Measurements from ENCODE around the gene POLR2B.

POLR2B gene

DNA sequence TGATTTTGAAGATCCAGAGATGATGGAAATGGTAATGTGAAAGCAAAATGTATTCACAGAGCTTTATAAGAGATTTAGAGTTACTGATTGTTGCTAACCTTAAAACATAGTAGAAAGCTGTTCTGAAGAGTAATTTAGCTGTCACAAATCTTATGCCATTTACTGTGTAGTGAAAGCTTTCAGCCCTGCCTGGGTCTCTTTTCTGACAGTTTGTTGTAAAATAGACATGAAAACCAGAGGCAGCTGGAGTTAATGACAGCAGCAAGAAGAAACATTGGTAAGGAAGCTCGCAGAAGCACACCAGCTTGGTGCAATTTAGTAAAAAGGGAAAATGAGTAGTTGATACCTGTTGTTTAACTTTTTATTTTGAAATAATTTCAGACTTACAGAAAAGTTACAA, 21.1 kb downstream of the POLR2B start:
- no peak overlapping the region for H3K4me3 ChIP-seq (ENCODE audit: insufficient read depth, low read length, poor library complexity, severe bottlenecking)
- no peak overlapping the region for H2AFZ ChIP-seq (ENCODE audit: low read depth, low read length, severe bottlenecking)
- no peaks in the 10 kb centered on the region for H3F3A ChIP-seq (ENCODE audit: insufficient read depth)
- H3K9me3 ChIP-seq (ENCODE audit: insufficient read depth, low read length) = no peaks in the 10 kb centered on the region
- H3K79me2 ChIP-seq (ENCODE audit: insufficient read depth, low read length) = no peaks in the 10 kb centered on the region
- no peaks in the 10 kb centered on the region; the same call in 1 of the 2 replicates for H3K36me3 ChIP-seq (ENCODE audit: low read length)
- no peaks in the 10 kb centered on the region for H3K9me2 ChIP-seq (replicated peaks; ENCODE audit: insufficient read depth, low read length)
- no peak overlapping the region for H3K4me2 ChIP-seq (ENCODE audit: low read depth, low read length, poor library complexity, severe bottlenecking)
- no peak overlapping the region for H3K27ac ChIP-seq (ENCODE audit: low read depth, low read length)
- no peak overlapping the region for H3K9ac ChIP-seq (ENCODE audit: low read length)
- H4K20me1 ChIP-seq (ENCODE audit: low read depth, low read length) = no peaks in the 10 kb centered on the region
- TF ChIP-seq, protein P1, sequence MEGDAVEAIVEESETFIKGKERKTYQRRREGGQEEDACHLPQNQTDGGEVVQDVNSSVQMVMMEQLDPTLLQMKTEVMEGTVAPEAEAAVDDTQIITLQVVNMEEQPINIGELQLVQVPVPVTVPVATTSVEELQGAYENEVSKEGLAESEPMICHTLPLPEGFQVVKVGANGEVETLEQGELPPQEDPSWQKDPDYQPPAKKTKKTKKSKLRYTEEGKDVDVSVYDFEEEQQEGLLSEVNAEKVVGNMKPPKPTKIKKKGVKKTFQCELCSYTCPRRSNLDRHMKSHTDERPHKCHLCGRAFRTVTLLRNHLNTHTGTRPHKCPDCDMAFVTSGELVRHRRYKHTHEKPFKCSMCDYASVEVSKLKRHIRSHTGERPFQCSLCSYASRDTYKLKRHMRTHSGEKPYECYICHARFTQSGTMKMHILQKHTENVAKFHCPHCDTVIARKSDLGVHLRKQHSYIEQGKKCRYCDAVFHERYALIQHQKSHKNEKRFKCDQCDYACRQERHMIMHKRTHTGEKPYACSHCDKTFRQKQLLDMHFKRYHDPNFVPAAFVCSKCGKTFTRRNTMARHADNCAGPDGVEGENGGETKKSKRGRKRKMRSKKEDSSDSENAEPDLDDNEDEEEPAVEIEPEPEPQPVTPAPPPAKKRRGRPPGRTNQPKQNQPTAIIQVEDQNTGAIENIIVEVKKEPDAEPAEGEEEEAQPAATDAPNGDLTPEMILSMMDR (IDR thresholded peaks at IDR 0.05; ENCODE audit: insufficient read depth, low read length, poor library complexity, severe bottlenecking) = no peak
- TF ChIP-seq EZH2phosphoT487 (conservative IDR thresholded peaks at IDR 0.05; ENCODE audit: low read length) = no peak
- no peaks in the 10 kb centered on the region for H3K27me3 ChIP-seq (ENCODE audit: low read length)

DNA sequence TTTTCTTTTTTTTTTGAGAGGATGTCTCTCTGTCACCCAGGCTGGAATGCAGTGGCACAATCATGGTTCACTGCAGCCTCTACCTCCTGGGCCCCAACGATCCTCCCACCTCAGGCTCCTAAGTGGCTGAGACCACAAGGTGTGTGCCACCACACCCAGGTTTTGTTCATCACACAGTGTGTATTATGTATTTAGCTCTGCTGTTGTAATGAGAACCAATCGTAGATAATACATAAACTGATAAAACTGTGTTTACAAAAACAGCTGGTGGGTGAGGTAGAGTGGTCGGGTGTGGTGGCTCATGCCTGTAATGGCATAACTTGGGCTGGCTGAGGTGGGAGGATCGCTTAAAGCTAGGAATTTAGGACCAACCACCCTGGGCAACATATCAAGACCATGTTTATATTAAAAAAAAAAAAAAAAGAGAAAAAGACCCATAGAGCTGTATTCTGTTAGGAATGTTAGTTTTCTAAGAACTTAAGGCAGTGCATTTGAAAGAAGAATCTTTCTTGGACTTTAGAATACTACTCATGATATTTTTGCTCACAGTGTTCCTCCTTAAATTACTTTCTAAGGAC, 34.9 kb downstream of the POLR2B start:
- no peaks in the 10 kb centered on the region for H3K27me3 ChIP-seq (ENCODE audit: low read length)
- H3K36me3 ChIP-seq (ENCODE audit: low read length) = peaks cover 13% of the 10 kb centered on the region; the same call in 1 of the 2 replicates
- H3K27ac ChIP-seq (ENCODE audit: low read depth, low read length) = no peak overlapping the region
- H4K20me1 ChIP-seq (ENCODE audit: low read depth, low read length) = no peaks in the 10 kb centered on the region
- H3K9ac ChIP-seq (ENCODE audit: low read length) = no peak overlapping the region
- no peak overlapping the region for H3K4me3 ChIP-seq (ENCODE audit: insufficient read depth, low read length, poor library complexity, severe bottlenecking)
- H3K4me2 ChIP-seq (ENCODE audit: low read depth, low read length, poor library complexity, severe bottlenecking) = no peak overlapping the region
- no peaks in the 10 kb centered on the region for H3F3A ChIP-seq (ENCODE audit: insufficient read depth)
- H2AFZ ChIP-seq (ENCODE audit: low read depth, low read length, severe bottlenecking) = no peak overlapping the region
- no peaks in the 10 kb centered on the region for H3K9me2 ChIP-seq (replicated peaks; ENCODE audit: insufficient read depth, low read length)
- H3K9me3 ChIP-seq (ENCODE audit: insufficient read depth, low read length) = no peaks in the 10 kb centered on the region
- TF ChIP-seq, protein P1 (IDR thresholded peaks at IDR 0.05; ENCODE audit: insufficient read depth, low read length, poor library complexity, severe bottlenecking) = no peak
- no peak for TF ChIP-seq EZH2phosphoT487 (conservative IDR thresholded peaks at IDR 0.05; ENCODE audit: low read length)
- H3K79me2 ChIP-seq (ENCODE audit: insufficient read depth, low read length) = no peaks in the 10 kb centered on the region

DNA sequence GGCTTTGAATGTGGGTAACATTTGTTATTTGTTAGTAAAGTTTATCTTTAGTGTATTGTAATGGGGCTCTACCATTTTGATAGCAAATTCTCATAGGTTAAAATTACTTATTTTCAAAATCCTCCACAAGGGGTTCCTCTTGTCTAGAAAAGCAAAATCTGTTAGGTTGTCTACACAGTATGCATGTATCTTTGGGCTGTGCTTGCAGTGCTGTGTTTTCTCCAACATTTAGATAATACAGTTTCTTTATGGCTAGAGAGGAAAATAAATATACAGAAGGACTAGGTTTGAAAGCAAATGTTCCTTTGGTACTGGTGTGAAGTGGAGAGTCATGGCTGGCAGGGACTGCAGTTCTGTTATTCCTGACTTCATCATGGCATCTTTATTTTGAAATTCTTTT, 40.3 kb downstream of the POLR2B start:
- Histone ChIP-seq H3K9me3 (ENCODE audit: insufficient read depth, low read length) (no peaks in the 10 kb centered on the region), H3K27me3 (ENCODE audit: low read length) (no peaks in the 10 kb centered on the region), H3K79me2 (ENCODE audit: insufficient read depth, low read length) (no peaks in the 10 kb centered on the region), H3K36me3 (ENCODE audit: low read length) (peaks cover 10% of the 10 kb centered on the region; the same call in 1 of the 2 replicates), H3K4me3 (ENCODE audit: insufficient read depth, low read length, poor library complexity, severe bottlenecking) (no peak overlapping the region), H3K9ac (ENCODE audit: low read length) (no peak overlapping the region), H3K9me2 (replicated peaks; ENCODE audit: insufficient read depth, low read length) (no peaks in the 10 kb centered on the region), H3K4me2 (ENCODE audit: low read depth, low read length, poor library complexity, severe bottlenecking) (no peak overlapping the region), H4K20me1 (ENCODE audit: low read depth, low read length) (no peaks in the 10 kb centered on the region), H3K27ac (ENCODE audit: low read depth, low read length) (no peak overlapping the region), H3F3A (ENCODE audit: insufficient read depth) (no peaks in the 10 kb centered on the region), H2AFZ (ENCODE audit: low read depth, low read length, severe bottlenecking) (no peak overlapping the region)
- TF ChIP-seq EZH2phosphoT487 (conservative IDR thresholded peaks at IDR 0.05; ENCODE audit: low read length) = no peak
- TF ChIP-seq, protein P1 (IDR thresholded peaks at IDR 0.05; ENCODE audit: insufficient read depth, low read length, poor library complexity, severe bottlenecking) = no peak
